CD14-positive monocyte (primary cell): ENCODE results near the gene RAB11FIP4. TPM values are rescaled to one million over a fixed set of nuclear protein-coding genes. Genes with fewer than 3 reads are reported as not detected.

Experiments
- DNase-seq, 3 donors: peaks; one replicate each; pipeline ENCODE4 v3.0.0-alpha.2; 2011 to 2022
- H2AFZ ChIP-seq: 2 replicates; pipeline ENCODE4 v1.6.0; 2012; ENCODE audit warnings: mild to moderate bottlenecking, low read depth, low read length, inconsistent platforms; ENCODE audit not compliant: insufficient read depth, poor library complexity, severe bottlenecking
- H3K27ac ChIP-seq, 2 donors: 1 replicate in 1 of 2; 2 replicates in 1 of 2; pipeline ENCODE4 v1.5.1; 2012 to 2013; ENCODE audit warnings: low read length in 2 of 2, control low read depth in 1 of 2, inconsistent platforms in 1 of 2, low read depth in 1 of 2, mild to moderate bottlenecking in 1 of 2
- H3K27me3 ChIP-seq, 2 donors: one replicate each; pipeline versions ENCODE4 v1.6.0 to v1.6.1; 2011 to 2013; ENCODE audit warnings: low read length in 2 of 2; ENCODE audit not compliant: control insufficient read depth in 2 of 2, insufficient read depth in 2 of 2
- H3K36me3 ChIP-seq, 2 donors: replicated peaks in 1 of 2; 1 replicate in 1 of 2; 2 replicates in 1 of 2; pipeline versions ENCODE4 v1.5.1 to v1.6.1; 2012 to 2013; ENCODE audit warnings: low read length in 2 of 2, control low read depth in 1 of 2, inconsistent platforms in 1 of 2, mild to moderate bottlenecking in 1 of 2; ENCODE audit not compliant: insufficient read depth in 2 of 2, control insufficient read depth in 1 of 2
- H3K4me1 ChIP-seq, 2 donors: 1 replicate in 1 of 2; 2 replicates in 1 of 2; pipeline versions ENCODE4 v1.5.1 to v1.6.1; 2012 to 2013; ENCODE audit warnings: low read length in 2 of 2, control low read depth in 1 of 2, inconsistent platforms in 1 of 2, mild to moderate bottlenecking in 1 of 2, moderate library complexity in 1 of 2; ENCODE audit not compliant: insufficient read depth in 2 of 2, control insufficient read depth in 1 of 2
- H3K4me2 ChIP-seq: replicated peaks from 2 replicates; pipeline ENCODE3; 2012; ENCODE audit warnings: low read length, moderate library complexity, mild to moderate bottlenecking; ENCODE audit not compliant: poor library complexity, severe bottlenecking; ENCODE audit errors: extremely low read depth
- H3K4me3 ChIP-seq, 3 experiments: fragments of 200-600 bp in 1 of 3; sonication (generic) in 1 of 3; replicated peaks in 1 of 3; 1 replicate in 2 of 3; 2 replicates in 1 of 3; pipeline ENCODE4 v1.5.1; 2011 to 2013; ENCODE audit warnings: low read length in 3 of 3, mild to moderate bottlenecking in 3 of 3, control low read depth in 2 of 3, low read depth in 2 of 3, inconsistent platforms in 1 of 3, moderate library complexity in 1 of 3
- H3K79me2 ChIP-seq: 2 replicates; pipeline ENCODE4 v1.6.0; 2012; ENCODE audit warnings: mild to moderate bottlenecking, control low read depth, inconsistent platforms, low read length, moderate library complexity; ENCODE audit not compliant: insufficient read depth
- H3K9ac ChIP-seq: 2 replicates; pipeline ENCODE4 v1.6.0; 2017; ENCODE audit warnings: low read length, mild to moderate bottlenecking; ENCODE audit not compliant: insufficient read depth, poor library complexity, severe bottlenecking
- H3K9me3 ChIP-seq, 2 donors: replicated peaks in 1 of 2; 1 replicate in 1 of 2; 2 replicates in 1 of 2; pipeline versions ENCODE4 v1.5.1 to v1.6.1; 2012 to 2013; ENCODE audit warnings: low read length in 2 of 2, control low read depth in 1 of 2; ENCODE audit not compliant: control insufficient read depth in 1 of 2, insufficient read depth in 1 of 2
- H4K20me1 ChIP-seq: 2 replicates; pipeline ENCODE4 v1.6.0; 2012; ENCODE audit warnings: mild to moderate bottlenecking, low read length, control low read depth, moderate library complexity; ENCODE audit not compliant: insufficient read depth
- H3K27ac Mint-ChIP-seq, 7 donors: one replicate each; pipeline ENCODE4 v1.8.0; 2020; ENCODE audit warnings: mild to moderate bottlenecking in 7 of 7, mixed read lengths in 7 of 7, moderate library complexity in 6 of 7, inconsistent platforms in 2 of 7
- H3K27me3 Mint-ChIP-seq, 3 donors: one replicate each; pipeline ENCODE4 v1.8.0; 2021 to 2022; ENCODE audit warnings: low read depth in 3 of 3, mild to moderate bottlenecking in 3 of 3, mixed read lengths in 3 of 3, moderate library complexity in 3 of 3, inconsistent platforms in 1 of 3
- H3K36me3 Mint-ChIP-seq, 2 donors: one replicate each; pipeline ENCODE4 v1.8.0; 2020; ENCODE audit warnings: mixed read lengths in 2 of 2, inconsistent platforms in 1 of 2, mild to moderate bottlenecking in 1 of 2
- H3K4me1 Mint-ChIP-seq: one replicate; pipeline ENCODE4 v1.8.0; 2020; ENCODE audit warnings: mild to moderate bottlenecking, mixed read lengths
- H3K4me3 Mint-ChIP-seq, 2 donors: one replicate each; pipeline ENCODE4 v1.8.0; 2020; ENCODE audit warnings: mild to moderate bottlenecking in 2 of 2, mixed read lengths in 2 of 2, moderate library complexity in 1 of 2
- H3K9me3 Mint-ChIP-seq, 7 donors: one replicate each; pipeline ENCODE4 v1.8.0; 2020 to 2022; ENCODE audit warnings: mixed read lengths in 7 of 7, mild to moderate bottlenecking in 6 of 7, moderate library complexity in 6 of 7, inconsistent platforms in 2 of 7
- WGBS: methylation state at CpG from one replicate; pipeline ENCODE4 v1.1.5; 2013; ENCODE audit warnings: missing lambda C conversion rate; ENCODE audit not compliant: insufficient coverage; 5-methylcytosine and 5-hydroxymethylcytosine counted together
- intact Hi-C, 2 donors: fragments of 100-400 bp; cut with micrococcal nuclease; formaldehyde crosslinking; loops; one replicate each; pipeline versions ENCODE4 v1.15.0 to v1.15.1; 2023
- polyA plus RNA-seq, 3 donors: library from polyadenylated mRNA; depleted of rRNA in 1 of 3; unstranded in 2 of 3; stranded (reverse) in 1 of 3; fragments of 300-500 nt in 2 of 3; fragments of >200 nt in 1 of 3; fragmentation: Illumina TruSeq in 2 of 3; gene quantifications; 1 replicate in 2 of 3; 2 replicates in 1 of 3; pipeline ENCODE4 v1.2.3, GENCODE V29; 2012 to 2021
- TF ChIP-seq, protein P1 (sequence below): fragments of 200-600 bp; IDR thresholded peaks from one replicate; pipeline ENCODE4 v1.8.0; 2022; ENCODE audit warnings: antibody characterized with exemption, mild to moderate bottlenecking

Gene RAB11FIP4
- polyA plus RNA-seq, 3 donors = 10.4 to 21.9 (median 16.2) TPM

DNA sequence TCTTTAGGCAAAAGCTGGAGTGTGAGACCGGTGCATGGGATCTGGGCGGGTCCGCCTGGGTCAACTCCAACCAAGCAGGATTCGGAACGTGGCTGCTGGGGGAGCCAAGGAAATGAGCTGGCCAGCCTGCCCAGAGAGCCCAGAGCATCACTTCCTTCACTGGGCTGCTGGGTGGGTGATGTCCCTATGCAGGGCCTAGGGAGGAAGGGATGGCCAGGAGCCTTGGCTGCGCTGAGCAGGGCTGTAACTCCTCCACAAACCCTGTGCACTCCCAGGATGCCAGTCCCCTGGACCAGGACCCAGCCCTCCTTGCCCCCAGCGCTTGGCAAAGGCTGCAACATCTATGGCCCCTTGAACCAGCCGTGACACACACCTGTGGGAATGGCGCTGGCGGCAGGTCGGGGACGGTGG, 138.4 kb downstream of the RAB11FIP4 start:
- peaks cover 56 to 64% of the 10 kb centered on the region in 2 donors for H3K36me3 Mint-ChIP-seq
- Histone ChIP-seq H3K9me3 (no peaks in the 10 kb centered on the region), H2AFZ (no peak overlapping the region), H3K27ac (no peak overlapping the region), H4K20me1 (peaks cover 12% of the 10 kb centered on the region), H3K4me2 (no peak overlapping the region), H3K79me2 (no peaks in the 10 kb centered on the region), H3K27me3 (no peaks in the 10 kb centered on the region), H3K36me3 (peaks cover 32 to 70% of the 10 kb centered on the region in 2 donors), H3K9ac (no peak overlapping the region), H3K4me1 (no peaks in the 10 kb centered on the region), H3K4me3 (no peak overlapping the region)
- H3K4me3 Mint-ChIP-seq = no peak overlapping the region
- WGBS = 86% methylated on average over 10 of the region's 12 CpGs
- peak overlapping the region in 1 of 7 donors; percentile 43 for H3K27ac Mint-ChIP-seq
- no peak for DNase-seq
- H3K4me1 Mint-ChIP-seq = peaks cover 7% of the 10 kb centered on the region
- peaks cover 0 to 5% (median 2%) of the 10 kb centered on the region in 3 donors for H3K27me3 Mint-ChIP-seq
- intact Hi-C loops = no loop called here
- H3K9me3 Mint-ChIP-seq = peaks cover 0 to under 1% (median 0%) of the 10 kb centered on the region in 7 donors
- TF ChIP-seq, protein P1, sequence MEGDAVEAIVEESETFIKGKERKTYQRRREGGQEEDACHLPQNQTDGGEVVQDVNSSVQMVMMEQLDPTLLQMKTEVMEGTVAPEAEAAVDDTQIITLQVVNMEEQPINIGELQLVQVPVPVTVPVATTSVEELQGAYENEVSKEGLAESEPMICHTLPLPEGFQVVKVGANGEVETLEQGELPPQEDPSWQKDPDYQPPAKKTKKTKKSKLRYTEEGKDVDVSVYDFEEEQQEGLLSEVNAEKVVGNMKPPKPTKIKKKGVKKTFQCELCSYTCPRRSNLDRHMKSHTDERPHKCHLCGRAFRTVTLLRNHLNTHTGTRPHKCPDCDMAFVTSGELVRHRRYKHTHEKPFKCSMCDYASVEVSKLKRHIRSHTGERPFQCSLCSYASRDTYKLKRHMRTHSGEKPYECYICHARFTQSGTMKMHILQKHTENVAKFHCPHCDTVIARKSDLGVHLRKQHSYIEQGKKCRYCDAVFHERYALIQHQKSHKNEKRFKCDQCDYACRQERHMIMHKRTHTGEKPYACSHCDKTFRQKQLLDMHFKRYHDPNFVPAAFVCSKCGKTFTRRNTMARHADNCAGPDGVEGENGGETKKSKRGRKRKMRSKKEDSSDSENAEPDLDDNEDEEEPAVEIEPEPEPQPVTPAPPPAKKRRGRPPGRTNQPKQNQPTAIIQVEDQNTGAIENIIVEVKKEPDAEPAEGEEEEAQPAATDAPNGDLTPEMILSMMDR = no peak

DNA sequence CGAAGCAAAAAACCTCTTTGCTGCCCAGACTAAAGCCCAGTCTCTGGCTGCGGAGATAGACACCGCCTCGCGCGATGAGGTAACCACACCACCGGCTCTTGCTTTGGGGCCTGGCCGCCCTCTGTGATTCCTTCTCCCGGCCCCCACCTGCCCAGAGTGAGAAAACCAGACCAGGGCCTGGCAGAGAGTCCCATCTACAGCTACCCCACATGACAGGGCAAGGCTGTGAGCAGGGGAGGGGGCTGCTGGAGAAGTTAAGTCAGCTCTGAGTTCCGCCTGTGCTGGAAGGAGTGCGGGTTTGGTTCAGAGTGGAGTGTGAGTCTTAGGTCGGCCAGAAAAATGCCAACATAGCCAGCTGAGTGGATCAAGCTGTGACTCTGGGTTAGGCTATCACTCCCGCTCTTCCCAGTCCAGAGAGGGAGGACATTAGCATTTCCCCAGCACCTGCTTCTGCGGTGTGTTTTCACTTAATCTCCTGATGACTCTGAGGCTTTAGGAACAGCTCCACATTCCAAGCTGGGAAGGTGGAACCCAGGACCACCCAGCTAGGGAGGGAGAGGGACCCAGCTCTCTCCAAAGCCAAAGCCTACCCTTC, 139.0 kb downstream of the RAB11FIP4 start:
- no peaks in the 10 kb centered on the region for H3K79me2 ChIP-seq
- no peak overlapping the region for H2AFZ ChIP-seq
- TF ChIP-seq, protein P1 = no peak
- 99% methylated on average over 11 of the region's 14 CpGs for WGBS
- H3K27me3 ChIP-seq = no peaks in the 10 kb centered on the region
- H3K36me3 Mint-ChIP-seq = peaks cover 54 to 63% of the 10 kb centered on the region in 2 donors
- no peak overlapping the region for H3K4me3 ChIP-seq
- no peak for DNase-seq
- H3K4me1 ChIP-seq = no peaks in the 10 kb centered on the region
- H3K9me3 Mint-ChIP-seq = no peaks in the 10 kb centered on the region
- H3K27ac Mint-ChIP-seq = no peak overlapping the region
- intact Hi-C loops = no loop called here
- peaks cover 0 to 9% (median 2%) of the 10 kb centered on the region in 3 donors for H3K27me3 Mint-ChIP-seq
- peaks cover 5% of the 10 kb centered on the region for H3K4me1 Mint-ChIP-seq
- H3K4me2 ChIP-seq = no peak overlapping the region
- no peak overlapping the region for H3K9ac ChIP-seq
- H4K20me1 ChIP-seq = peaks cover 7% of the 10 kb centered on the region
- peaks cover 32 to 67% of the 10 kb centered on the region in 2 donors for H3K36me3 ChIP-seq
- no peaks in the 10 kb centered on the region for H3K9me3 ChIP-seq
- no peak overlapping the region for H3K4me3 Mint-ChIP-seq
- H3K27ac ChIP-seq = no peak overlapping the region
